Activated T-helper 1 cell treated with Interleukin-2 at 50 U/mL for 16 hours (primary cell): Measurements from ENCODE around the gene LMX1B.
"Not testable (repeated sequence)": the region's sequence is repeated elsewhere in the genome, so short reads cannot be mapped to it uniquely, and the experiment has no call there.

Source experiments
- DNase-seq: peaks from one replicate; pipeline ENCODE4 v3.0.0-alpha.2; 2020; ENCODE audit warnings: low read depth

Gene LMX1B

GRCh38 chr9:126696401-126697145 is 82.8 kb downstream of the LMX1B start:
- no peak for DNase-seq

- no peak for DNase-seq
These were observed 83.6 kb downstream of the LMX1B start for GRCh38 chr9:126697330-126697729.

GRCh38 chr9:126698251-126698650 is 84.5 kb downstream of the LMX1B start:
- no peak for DNase-seq

- DNase-seq = no peak
These were observed 85.0 kb downstream of the LMX1B start for GRCh38 chr9:126698756-126699155.

GRCh38 chr9:126699401-126699881 is 85.7 kb downstream of the LMX1B start:
- DNase-seq = no peak

GRCh38 chr9:126700296-126700695 is 86.6 kb downstream of the LMX1B start:
- no peak for DNase-seq

GRCh38 chr9:126700903-126701812 is 87.4 kb downstream of the LMX1B start:
- DNase-seq = no peak

GRCh38 chr9:126701813-126702140 is 88.0 kb downstream of the LMX1B start:
- DNase-seq = no peak

- DNase-seq = peak; percentile 27
These were observed 88.6 kb downstream of the LMX1B start for GRCh38 chr9:126702151-126703001.

- DNase-seq = no peak
These were observed 89.5 kb downstream of the LMX1B start for GRCh38 chr9:126703002-126703865.

- no peak for DNase-seq
These were observed 90.1 kb downstream of the LMX1B start for GRCh38 chr9:126703866-126704156.

- DNase-seq = no peak
These were observed 90.6 kb downstream of the LMX1B start for GRCh38 chr9:126704157-126704891.

GRCh38 chr9:126704892-126705766 is 91.4 kb downstream of the LMX1B start:
- DNase-seq = peak; percentile 73

- peak; percentile 47 for DNase-seq
These were observed 92.3 kb downstream of the LMX1B start for GRCh38 chr9:126705767-126706697.

- DNase-seq = no peak
These were observed 92.9 kb downstream of the LMX1B start for GRCh38 chr9:126706698-126707053.

- no peak for DNase-seq
These were observed 93.4 kb downstream of the LMX1B start for GRCh38 chr9:126707083-126707482.

GRCh38 chr9:126707712-126708111 is 94.0 kb downstream of the LMX1B start:
- not testable (repeated sequence) for DNase-seq

- DNase-seq = no peak
These were observed 94.5 kb downstream of the LMX1B start for GRCh38 chr9:126708178-126708577.

GRCh38 chr9:126709241-126709640 is 95.5 kb downstream of the LMX1B start:
- no peak for DNase-seq
